ENCODE measurements around the gene CNTN5.

The CNTN5 gene

DNA sequence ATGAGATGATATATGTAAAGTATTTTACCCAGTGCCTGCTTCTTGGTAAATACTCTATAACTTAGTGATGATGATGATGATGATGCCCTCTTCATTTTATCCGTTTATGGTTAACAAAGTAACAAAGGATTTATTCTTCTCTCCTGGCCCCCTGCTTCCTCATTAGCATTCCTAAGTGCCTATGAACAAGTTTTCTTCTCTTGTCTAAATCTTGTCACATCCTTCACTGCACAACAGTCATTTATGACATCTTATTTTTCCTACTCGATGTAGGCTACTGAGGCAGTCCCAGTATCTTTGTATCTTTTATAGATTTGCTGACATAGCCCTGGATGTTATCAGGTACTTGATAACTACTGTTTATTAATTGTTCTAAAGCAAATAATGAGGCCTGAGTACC, 911.9 kb downstream of the CNTN5 start:
- no peak overlapping the region for H3K4me3 ChIP-seq (ENCODE audit: severe bottlenecking)
- H3K27me3 ChIP-seq (ENCODE audit: insufficient read depth, poor library complexity, severe bottlenecking) = no peaks in the 10 kb centered on the region
- no peak overlapping the region for H3K27ac ChIP-seq (ENCODE audit: poor library complexity, severe bottlenecking)
- H3K4me1 ChIP-seq (ENCODE audit: insufficient read depth, poor library complexity, severe bottlenecking) = no peaks in the 10 kb centered on the region
- no peaks in the 10 kb centered on the region for H3K9me3 ChIP-seq (ENCODE audit: severe bottlenecking)
- no peak for TF ChIP-seq CTCF (IDR thresholded peaks at IDR 0.05; ENCODE audit: poor library complexity, severe bottlenecking)
- no peaks in the 10 kb centered on the region for H3K36me3 ChIP-seq (ENCODE audit: low read depth)
- ATAC-seq (ENCODE audit: low read depth) (no peak), DNase-seq (ENCODE audit: low spot score) (no peak)

DNA sequence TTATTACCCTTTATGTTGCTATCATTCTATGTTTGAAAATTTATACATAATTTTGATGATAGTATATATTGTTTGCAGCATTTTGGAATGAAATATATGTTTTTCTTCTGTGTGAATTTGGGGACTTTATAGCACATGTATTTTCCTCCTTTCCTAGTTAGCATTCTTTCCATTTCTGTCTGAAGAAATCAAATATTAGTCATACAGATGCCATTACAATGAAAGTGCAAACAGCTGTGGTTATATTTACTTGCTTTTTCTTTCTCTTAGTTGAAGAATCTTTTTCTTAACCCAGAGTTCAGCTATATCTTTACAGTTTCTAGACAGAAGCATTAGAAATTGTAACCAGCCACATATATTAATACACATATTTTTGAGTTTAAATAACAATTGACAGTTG, 913.3 kb downstream of the CNTN5 start:
- H3K4me1 ChIP-seq (ENCODE audit: insufficient read depth, poor library complexity, severe bottlenecking) = no peaks in the 10 kb centered on the region
- no peaks in the 10 kb centered on the region for H3K9me3 ChIP-seq (ENCODE audit: severe bottlenecking)
- no peaks in the 10 kb centered on the region for H3K27me3 ChIP-seq (ENCODE audit: insufficient read depth, poor library complexity, severe bottlenecking)
- no peak overlapping the region for H3K27ac ChIP-seq (ENCODE audit: poor library complexity, severe bottlenecking)
- DNase-seq (ENCODE audit: low spot score) = no peak
- no peak for ATAC-seq (ENCODE audit: low read depth)
- no peak for TF ChIP-seq CTCF (IDR thresholded peaks at IDR 0.05; ENCODE audit: poor library complexity, severe bottlenecking)
- H3K4me3 ChIP-seq (ENCODE audit: severe bottlenecking) = no peak overlapping the region
- H3K36me3 ChIP-seq (ENCODE audit: low read depth) = no peaks in the 10 kb centered on the region

DNA sequence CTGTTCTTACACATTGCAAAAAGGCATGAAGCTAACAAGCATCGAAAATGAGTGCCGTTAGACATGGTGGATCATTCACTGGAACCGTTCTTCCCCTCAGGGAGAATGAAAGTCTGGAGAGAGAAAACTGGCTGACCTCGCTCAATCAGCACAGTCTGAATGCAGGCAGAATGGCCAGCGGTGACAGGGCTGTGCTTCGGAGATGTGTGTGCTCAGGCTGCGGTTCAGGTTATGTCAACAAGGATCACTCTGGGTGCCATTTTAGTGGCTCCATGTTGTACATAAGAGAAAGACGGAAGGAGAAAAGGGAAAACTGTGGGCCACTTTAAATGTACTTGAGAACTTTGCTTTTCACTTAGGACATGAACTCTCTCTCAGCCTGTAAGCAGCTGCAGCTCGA, 916.6 kb downstream of the CNTN5 start:
- H3K4me1 ChIP-seq (ENCODE audit: insufficient read depth, poor library complexity, severe bottlenecking) = no peaks in the 10 kb centered on the region
- no peak for TF ChIP-seq CTCF (IDR thresholded peaks at IDR 0.05; ENCODE audit: poor library complexity, severe bottlenecking)
- no peak for ATAC-seq (ENCODE audit: low read depth)

DNA sequence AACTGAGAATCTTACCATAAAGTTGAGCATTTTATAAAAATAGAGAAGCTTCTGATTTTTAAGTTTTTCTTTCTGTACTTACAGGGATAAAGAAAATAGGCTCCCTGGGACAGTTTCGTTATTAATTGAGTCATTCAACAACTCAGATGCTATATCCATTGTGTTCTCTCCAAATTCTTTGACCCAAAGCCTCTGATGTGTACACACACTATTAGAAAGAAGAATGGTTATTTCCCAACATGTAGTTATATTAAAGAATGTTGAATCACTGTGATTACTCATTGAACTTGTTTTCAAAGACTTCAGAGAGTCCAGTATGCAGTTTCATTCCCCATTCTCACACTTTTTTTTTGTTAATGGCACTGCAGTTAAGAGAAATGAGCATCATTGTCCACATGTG, 932.1 kb downstream of the CNTN5 start:
- no peak overlapping the region for H3K27ac ChIP-seq (ENCODE audit: poor library complexity, severe bottlenecking)
- no peaks in the 10 kb centered on the region for H3K27me3 ChIP-seq (ENCODE audit: insufficient read depth, poor library complexity, severe bottlenecking)
- DNase-seq (ENCODE audit: low spot score) (no peak), ATAC-seq (ENCODE audit: low read depth) (peak; percentile 87)
- H3K4me3 ChIP-seq (ENCODE audit: severe bottlenecking) = no peak overlapping the region
- no peaks in the 10 kb centered on the region for H3K36me3 ChIP-seq (ENCODE audit: low read depth)
- H3K9me3 ChIP-seq (ENCODE audit: severe bottlenecking) = no peaks in the 10 kb centered on the region
- TF ChIP-seq CTCF (IDR thresholded peaks at IDR 0.05; ENCODE audit: poor library complexity, severe bottlenecking) = no peak
- no peaks in the 10 kb centered on the region for H3K4me1 ChIP-seq (ENCODE audit: insufficient read depth, poor library complexity, severe bottlenecking)

More for the DNA sequence above, 916.6 kb downstream of the CNTN5 start:
- no peaks in the 10 kb centered on the region for H3K9me3 ChIP-seq (ENCODE audit: severe bottlenecking)
- H3K27ac ChIP-seq (ENCODE audit: poor library complexity, severe bottlenecking) = no peak overlapping the region
- no peaks in the 10 kb centered on the region for H3K36me3 ChIP-seq (ENCODE audit: low read depth)
- no peak for DNase-seq (ENCODE audit: low spot score)
- no peak overlapping the region for H3K4me3 ChIP-seq (ENCODE audit: severe bottlenecking)
- H3K27me3 ChIP-seq (ENCODE audit: insufficient read depth, poor library complexity, severe bottlenecking) = no peaks in the 10 kb centered on the region

DNA sequence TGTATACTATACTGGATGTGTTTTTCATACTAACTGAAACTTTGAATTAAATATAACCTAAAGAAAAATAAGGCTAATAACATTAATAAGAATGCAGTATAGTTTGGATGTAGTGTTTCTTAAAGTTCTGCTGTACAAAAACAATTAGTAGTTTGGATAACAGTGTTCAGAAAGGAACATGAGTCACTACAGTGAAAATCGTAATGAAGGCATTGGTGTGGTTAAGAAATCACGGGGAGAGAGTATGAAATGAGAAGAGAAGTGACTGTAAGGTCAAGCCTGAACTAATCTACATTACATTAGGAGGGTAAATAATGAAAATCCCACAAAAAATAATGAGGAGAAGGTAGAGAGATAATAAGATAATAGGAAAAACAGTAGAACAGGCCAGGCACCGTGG, 939.8 kb downstream of the CNTN5 start:
- Histone ChIP-seq H3K27me3 (ENCODE audit: insufficient read depth, poor library complexity, severe bottlenecking) (no peaks in the 10 kb centered on the region), H3K36me3 (ENCODE audit: low read depth) (no peaks in the 10 kb centered on the region), H3K9me3 (ENCODE audit: severe bottlenecking) (no peaks in the 10 kb centered on the region), H3K4me1 (ENCODE audit: insufficient read depth, poor library complexity, severe bottlenecking) (no peaks in the 10 kb centered on the region), H3K27ac (ENCODE audit: poor library complexity, severe bottlenecking) (no peak overlapping the region), H3K4me3 (ENCODE audit: severe bottlenecking) (no peak overlapping the region)
- DNase-seq (ENCODE audit: low spot score) (no peak), ATAC-seq (ENCODE audit: low read depth) (no peak)
- no peak for TF ChIP-seq CTCF (IDR thresholded peaks at IDR 0.05; ENCODE audit: poor library complexity, severe bottlenecking)
